GM12801 (cell line): ENCODE results near the gene ALOX5AP.

ENCODE experiments used
- CTCF ChIP-seq: IDR thresholded peaks from one replicate; pipeline ENCODE4 v1.5.1; 2011; ENCODE audit warnings: control low read depth; ENCODE audit not compliant: insufficient read length; ENCODE audit errors: extremely low read depth

ALOX5AP gene

GRCh38 chr13:30705680-30706079 lies 29.7 kb upstream of the ALOX5AP start:
- TF ChIP-seq CTCF: no peak

GRCh38 chr13:30708541-30708940 lies 26.8 kb upstream of the ALOX5AP start:
- TF ChIP-seq CTCF: no peak

- TF ChIP-seq CTCF: no peak
Observed at GRCh38 chr13:30710442-30710841, 24.9 kb upstream of the ALOX5AP start.

- no peak for TF ChIP-seq CTCF
Observed at GRCh38 chr13:30711375-30711774, 24.0 kb upstream of the ALOX5AP start.

- TF ChIP-seq CTCF: no peak
Observed at GRCh38 chr13:30711837-30712236, 23.5 kb upstream of the ALOX5AP start.

GRCh38 chr13:30712536-30713532 lies 22.5 kb upstream of the ALOX5AP start:
- TF ChIP-seq CTCF: no peak

GRCh38 chr13:30714629-30715371 lies 20.5 kb upstream of the ALOX5AP start:
- no peak for TF ChIP-seq CTCF
